ENCODE data around the gene GDAP2. TPM values are rescaled to one million over a fixed set of nuclear protein-coding genes. Genes with fewer than 3 reads are reported as not detected.

Gene GDAP2
- total RNA-seq, 1 donor from 2014 or later: 31.6 TPM

GRCh38 chr1:117830222-117830621 lies 99.2 kb downstream of the GDAP2 start:
- no peaks in the 10 kb centered on the region for H3K36me3 Mint-ChIP-seq (ENCODE audit: low read depth, unreplicated experiment)
- Histone ChIP-seq H3K4me3 (ENCODE audit: insufficient read depth, low read depth, low read length) (no peak overlapping the region), H3K4me2 (ENCODE audit: low read length) (no peak overlapping the region), H4K20me1 (ENCODE audit: insufficient read depth, low read length) (no peaks in the 10 kb centered on the region), H3K4me1 (ENCODE audit: insufficient read depth, low read length) (peaks cover 29% of the 10 kb centered on the region), H3K36me3 (ENCODE audit: insufficient read depth, low read length) (no peaks in the 10 kb centered on the region), H3K27me3 (ENCODE audit: insufficient read depth, low read length) (no peaks in the 10 kb centered on the region), H3K9me3 (ENCODE audit: insufficient read depth, low read depth, low read length) (no peaks in the 10 kb centered on the region), H2AFZ (ENCODE audit: low read depth, low read length) (no peak overlapping the region), H3K27ac (ENCODE audit: low read depth, low read length) (no peak overlapping the region), H3K9ac (ENCODE audit: low read length) (no peak overlapping the region), H3K79me2 (ENCODE audit: insufficient read depth, low read length) (no peaks in the 10 kb centered on the region)
- H3K27ac Mint-ChIP-seq (ENCODE audit: unreplicated experiment): no peak overlapping the region
- DNase-seq (ENCODE audit: low read depth): no peak
- no peak for FAIRE-seq
- H3K27me3 Mint-ChIP-seq (ENCODE audit: low read depth, unreplicated experiment): no peaks in the 10 kb centered on the region
- TF ChIP-seq CTCF (IDR thresholded peaks at IDR 0.05; ENCODE audit: insufficient read depth, low read depth, low read length): no peak
- TF ChIP-seq EZH2 (IDR thresholded peaks at IDR 0.05; ENCODE audit: insufficient read depth, low read length): no peak
- peaks cover 24% of the 10 kb centered on the region for H3K4me1 Mint-ChIP-seq (ENCODE audit: low read depth, unreplicated experiment)
- no peak overlapping the region for H3K4me3 Mint-ChIP-seq (ENCODE audit: unreplicated experiment)
- no peaks in the 10 kb centered on the region for H3K9me3 Mint-ChIP-seq (ENCODE audit: unreplicated experiment)

- Histone ChIP-seq H3K9ac (ENCODE audit: low read length) (no peak overlapping the region), H4K20me1 (ENCODE audit: insufficient read depth, low read length) (no peaks in the 10 kb centered on the region), H3K27ac (ENCODE audit: low read depth, low read length) (no peak overlapping the region), H3K4me1 (ENCODE audit: insufficient read depth, low read length) (peaks cover 38% of the 10 kb centered on the region), H3K79me2 (ENCODE audit: insufficient read depth, low read length) (no peaks in the 10 kb centered on the region), H3K4me2 (ENCODE audit: low read length) (no peak overlapping the region), H3K4me3 (ENCODE audit: insufficient read depth, low read depth, low read length) (no peak overlapping the region), H3K36me3 (ENCODE audit: insufficient read depth, low read length) (no peaks in the 10 kb centered on the region), H3K27me3 (ENCODE audit: insufficient read depth, low read length) (no peaks in the 10 kb centered on the region), H2AFZ (ENCODE audit: low read depth, low read length) (peak overlapping the region; percentile 18), H3K9me3 (ENCODE audit: insufficient read depth, low read depth, low read length) (no peaks in the 10 kb centered on the region)
- Mint-ChIP-seq H3K27me3 (ENCODE audit: low read depth, unreplicated experiment) (no peaks in the 10 kb centered on the region), H3K36me3 (ENCODE audit: low read depth, unreplicated experiment) (no peaks in the 10 kb centered on the region), H3K27ac (ENCODE audit: unreplicated experiment) (no peak overlapping the region), H3K9me3 (ENCODE audit: unreplicated experiment) (no peaks in the 10 kb centered on the region), H3K4me1 (ENCODE audit: low read depth, unreplicated experiment) (peaks cover 26% of the 10 kb centered on the region), H3K4me3 (ENCODE audit: unreplicated experiment) (no peak overlapping the region)
- peak; percentile 53 for DNase-seq (ENCODE audit: low read depth)
- no peak for TF ChIP-seq CTCF (IDR thresholded peaks at IDR 0.05; ENCODE audit: insufficient read depth, low read depth, low read length)
- no peak for TF ChIP-seq EZH2 (IDR thresholded peaks at IDR 0.05; ENCODE audit: insufficient read depth, low read length)
- no peak for FAIRE-seq
These were observed 101.2 kb downstream of the GDAP2 start for GRCh38 chr1:117828201-117828600.

- peak overlapping the region; percentile 77 for H3K27ac Mint-ChIP-seq (ENCODE audit: unreplicated experiment)
- no peak overlapping the region for H3K4me3 ChIP-seq (ENCODE audit: insufficient read depth, low read depth, low read length)
These were observed 102.8 kb downstream of the GDAP2 start for GRCh38 chr1:117826540-117827078.

More at GRCh38 chr1:117826540-117827078, 102.8 kb downstream of the GDAP2 start:
- Histone ChIP-seq H3K4me1 (ENCODE audit: insufficient read depth, low read length) (peaks cover 40% of the 10 kb centered on the region), H3K9ac (ENCODE audit: low read length) (peak overlapping the region; percentile 41), H3K4me2 (ENCODE audit: low read length) (peak overlapping the region; percentile 65), H3K9me3 (ENCODE audit: insufficient read depth, low read depth, low read length) (no peaks in the 10 kb centered on the region), H3K36me3 (ENCODE audit: insufficient read depth, low read length) (no peaks in the 10 kb centered on the region), H3K27ac (ENCODE audit: low read depth, low read length) (peak overlapping the region; percentile 76), H3K27me3 (ENCODE audit: insufficient read depth, low read length) (no peaks in the 10 kb centered on the region), H3K79me2 (ENCODE audit: insufficient read depth, low read length) (no peaks in the 10 kb centered on the region), H4K20me1 (ENCODE audit: insufficient read depth, low read length) (no peaks in the 10 kb centered on the region), H2AFZ (ENCODE audit: low read depth, low read length) (peak overlapping the region; percentile 14)
- FAIRE-seq: peak; percentile 49
- Mint-ChIP-seq H3K4me3 (ENCODE audit: unreplicated experiment) (no peak overlapping the region), H3K27me3 (ENCODE audit: low read depth, unreplicated experiment) (no peaks in the 10 kb centered on the region), H3K9me3 (ENCODE audit: unreplicated experiment) (no peaks in the 10 kb centered on the region), H3K36me3 (ENCODE audit: low read depth, unreplicated experiment) (no peaks in the 10 kb centered on the region), H3K4me1 (ENCODE audit: low read depth, unreplicated experiment) (peaks cover 33% of the 10 kb centered on the region)
- TF ChIP-seq EZH2 (IDR thresholded peaks at IDR 0.05; ENCODE audit: insufficient read depth, low read length) (no peak), CTCF (IDR thresholded peaks at IDR 0.05; ENCODE audit: insufficient read depth, low read depth, low read length) (no peak)
- DNase-seq (ENCODE audit: low read depth): peak; percentile 91

Data from astrocyte (in vitro differentiated cells and primary cell).